COLO829 (cell line): ENCODE measurements around the gene CHST15.
"Not testable (repeated sequence)": the region's sequence is repeated elsewhere in the genome, so short reads cannot be mapped to it uniquely, and the experiment has no call there.

ENCODE experiments used
- DNase-seq: peaks from one replicate; pipeline ENCODE4 v3.0.0; 2012; ENCODE audit warnings: low spot score

Gene CHST15

GRCh38 chr10:124098575-124098974 lies 5.2 kb upstream of the CHST15 start:
- DNase-seq: no peak

- no peak for DNase-seq
These were observed 4.5 kb upstream of the CHST15 start for GRCh38 chr10:124097883-124098282.

- DNase-seq: no peak
These were observed 3.1 kb upstream of the CHST15 start for GRCh38 chr10:124096494-124096893.

GRCh38 chr10:124095801-124096200 lies 2.4 kb upstream of the CHST15 start:
- DNase-seq: not testable (repeated sequence)

- no peak for DNase-seq
These were observed 1.7 kb upstream of the CHST15 start for GRCh38 chr10:124095096-124095495.

GRCh38 chr10:124094419-124094785 lies 1.0 kb upstream of the CHST15 start:
- no peak for DNase-seq

- not testable (repeated sequence) for DNase-seq
These were observed 498 bp upstream of the CHST15 start for GRCh38 chr10:124093774-124094418.

GRCh38 chr10:124092250-124092859 lies 1.0 kb downstream of the CHST15 start:
- no peak for DNase-seq

- DNase-seq: no peak
These were observed 1.6 kb downstream of the CHST15 start for GRCh38 chr10:124091646-124092249.

GRCh38 chr10:124090601-124091209 lies 2.7 kb downstream of the CHST15 start:
- DNase-seq: no peak

- DNase-seq: no peak
These were observed 3.5 kb downstream of the CHST15 start for GRCh38 chr10:124089859-124090258.

GRCh38 chr10:124088915-124089314 lies 4.5 kb downstream of the CHST15 start:
- DNase-seq: no peak

GRCh38 chr10:124087672-124088634 lies 5.4 kb downstream of the CHST15 start:
- no peak for DNase-seq

GRCh38 chr10:124086787-124087671 lies 6.4 kb downstream of the CHST15 start:
- DNase-seq: no peak

GRCh38 chr10:124086097-124086710 lies 7.2 kb downstream of the CHST15 start:
- DNase-seq: no peak

GRCh38 chr10:124085680-124086079 lies 7.7 kb downstream of the CHST15 start:
- no peak for DNase-seq

- DNase-seq: no peak
These were observed 8.7 kb downstream of the CHST15 start for GRCh38 chr10:124084708-124085107.

GRCh38 chr10:124083740-124084397 lies 9.5 kb downstream of the CHST15 start:
- no peak for DNase-seq

GRCh38 chr10:124083047-124083739 lies 10.2 kb downstream of the CHST15 start:
- DNase-seq: no peak
